Measurements from ENCODE around the gene KRT14. TPM values are rescaled to one million over a fixed set of nuclear protein-coding genes. Genes with fewer than 3 reads are reported as not detected.

Gene KRT14
- total and polyA plus RNA-seq, 2 experiments from 2014 or later: not detected

DNA sequence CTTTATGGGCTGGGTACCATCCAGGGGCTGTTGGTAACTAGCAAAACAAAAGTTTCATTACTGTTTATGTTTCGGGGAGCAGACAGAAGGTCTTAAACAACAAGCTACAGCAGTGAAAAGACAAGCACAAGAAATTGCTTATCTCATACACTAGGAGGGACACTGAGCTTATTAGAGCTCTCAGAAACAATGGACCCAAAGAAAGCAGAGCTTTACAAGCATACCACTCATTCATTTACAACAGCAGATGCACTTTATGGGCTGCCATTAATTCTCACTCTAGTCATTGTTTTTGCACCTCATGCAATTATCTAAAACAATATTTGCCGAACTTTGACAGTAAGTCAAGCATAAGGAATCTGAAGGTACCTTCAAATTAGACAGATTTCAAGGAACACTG lies 15.8 kb upstream of the KRT14 start:
- Mint-ChIP-seq H3K4me3 (no peak overlapping the region), H3K27ac (no peak overlapping the region), H3K4me1 (no peaks in the 10 kb centered on the region), H3K27me3 (ENCODE audit: insufficient read depth, low read depth, poor library complexity) (no peaks in the 10 kb centered on the region), H3K36me3 (ENCODE audit: low read depth) (no peaks in the 10 kb centered on the region), H3K9me3 (peaks cover 12% of the 10 kb centered on the region)
- H3K4me3 ChIP-seq: no peak overlapping the region
- no peak overlapping the region for H2AFZ ChIP-seq
- no peak overlapping the region for H3K27ac ChIP-seq (ENCODE audit: low read depth)
- no peaks in the 10 kb centered on the region for H3F3A ChIP-seq (replicated peaks; ENCODE audit: low read depth)
- ATAC-seq (no peak), DNase-seq (ENCODE audit: low spot score) (no peak)
- H3K27me3 ChIP-seq (ENCODE audit: insufficient read depth): no peaks in the 10 kb centered on the region
- H4K20me1 ChIP-seq (replicated peaks; ENCODE audit: insufficient read depth): no peaks in the 10 kb centered on the region
- H3K4me1 ChIP-seq (ENCODE audit: insufficient read depth): no peaks in the 10 kb centered on the region
- no peak overlapping the region for H3K4me2 ChIP-seq
- H3K9me2 ChIP-seq (ENCODE audit: insufficient read depth): no peaks in the 10 kb centered on the region
- no peak for TF ChIP-seq STAT1 (IDR thresholded peaks at IDR 0.05; ENCODE audit: unreplicated experiment)
- TF ChIP-seq NANOG (IDR thresholded peaks at IDR 0.05; ENCODE audit: borderline replicate concordance): no peak
- TF ChIP-seq POLR2AphosphoS5 (IDR thresholded peaks at IDR 0.05; ENCODE audit: low read depth): no peak
- no peak for TF ChIP-seq ZNF331 (CRISPR knock-in tag; IDR thresholded peaks at IDR 0.05; ENCODE audit: low read depth)
- no peak for TF ChIP-seq EZH2 (IDR thresholded peaks at IDR 0.05; ENCODE audit: low read depth, unreplicated experiment)
- TF ChIP-seq, protein P1, sequence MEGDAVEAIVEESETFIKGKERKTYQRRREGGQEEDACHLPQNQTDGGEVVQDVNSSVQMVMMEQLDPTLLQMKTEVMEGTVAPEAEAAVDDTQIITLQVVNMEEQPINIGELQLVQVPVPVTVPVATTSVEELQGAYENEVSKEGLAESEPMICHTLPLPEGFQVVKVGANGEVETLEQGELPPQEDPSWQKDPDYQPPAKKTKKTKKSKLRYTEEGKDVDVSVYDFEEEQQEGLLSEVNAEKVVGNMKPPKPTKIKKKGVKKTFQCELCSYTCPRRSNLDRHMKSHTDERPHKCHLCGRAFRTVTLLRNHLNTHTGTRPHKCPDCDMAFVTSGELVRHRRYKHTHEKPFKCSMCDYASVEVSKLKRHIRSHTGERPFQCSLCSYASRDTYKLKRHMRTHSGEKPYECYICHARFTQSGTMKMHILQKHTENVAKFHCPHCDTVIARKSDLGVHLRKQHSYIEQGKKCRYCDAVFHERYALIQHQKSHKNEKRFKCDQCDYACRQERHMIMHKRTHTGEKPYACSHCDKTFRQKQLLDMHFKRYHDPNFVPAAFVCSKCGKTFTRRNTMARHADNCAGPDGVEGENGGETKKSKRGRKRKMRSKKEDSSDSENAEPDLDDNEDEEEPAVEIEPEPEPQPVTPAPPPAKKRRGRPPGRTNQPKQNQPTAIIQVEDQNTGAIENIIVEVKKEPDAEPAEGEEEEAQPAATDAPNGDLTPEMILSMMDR (conservative IDR thresholded peaks at IDR 0.05; ENCODE audit: low read depth in 2 of 2): no peak
- no peak for TF ChIP-seq EZH2phosphoT487 (IDR thresholded peaks at IDR 0.05; ENCODE audit: unreplicated experiment)
- TF ChIP-seq CREB1 (CRISPR knock-in tag; IDR thresholded peaks at IDR 0.05; ENCODE audit: low read depth): no peak
- TF ChIP-seq JUNB (IDR thresholded peaks at IDR 0.05; ENCODE audit: unreplicated experiment): no peak
- TF ChIP-seq ZNF114 (CRISPR knock-in tag; IDR thresholded peaks at IDR 0.05): no peak
- TF ChIP-seq, protein P2, sequence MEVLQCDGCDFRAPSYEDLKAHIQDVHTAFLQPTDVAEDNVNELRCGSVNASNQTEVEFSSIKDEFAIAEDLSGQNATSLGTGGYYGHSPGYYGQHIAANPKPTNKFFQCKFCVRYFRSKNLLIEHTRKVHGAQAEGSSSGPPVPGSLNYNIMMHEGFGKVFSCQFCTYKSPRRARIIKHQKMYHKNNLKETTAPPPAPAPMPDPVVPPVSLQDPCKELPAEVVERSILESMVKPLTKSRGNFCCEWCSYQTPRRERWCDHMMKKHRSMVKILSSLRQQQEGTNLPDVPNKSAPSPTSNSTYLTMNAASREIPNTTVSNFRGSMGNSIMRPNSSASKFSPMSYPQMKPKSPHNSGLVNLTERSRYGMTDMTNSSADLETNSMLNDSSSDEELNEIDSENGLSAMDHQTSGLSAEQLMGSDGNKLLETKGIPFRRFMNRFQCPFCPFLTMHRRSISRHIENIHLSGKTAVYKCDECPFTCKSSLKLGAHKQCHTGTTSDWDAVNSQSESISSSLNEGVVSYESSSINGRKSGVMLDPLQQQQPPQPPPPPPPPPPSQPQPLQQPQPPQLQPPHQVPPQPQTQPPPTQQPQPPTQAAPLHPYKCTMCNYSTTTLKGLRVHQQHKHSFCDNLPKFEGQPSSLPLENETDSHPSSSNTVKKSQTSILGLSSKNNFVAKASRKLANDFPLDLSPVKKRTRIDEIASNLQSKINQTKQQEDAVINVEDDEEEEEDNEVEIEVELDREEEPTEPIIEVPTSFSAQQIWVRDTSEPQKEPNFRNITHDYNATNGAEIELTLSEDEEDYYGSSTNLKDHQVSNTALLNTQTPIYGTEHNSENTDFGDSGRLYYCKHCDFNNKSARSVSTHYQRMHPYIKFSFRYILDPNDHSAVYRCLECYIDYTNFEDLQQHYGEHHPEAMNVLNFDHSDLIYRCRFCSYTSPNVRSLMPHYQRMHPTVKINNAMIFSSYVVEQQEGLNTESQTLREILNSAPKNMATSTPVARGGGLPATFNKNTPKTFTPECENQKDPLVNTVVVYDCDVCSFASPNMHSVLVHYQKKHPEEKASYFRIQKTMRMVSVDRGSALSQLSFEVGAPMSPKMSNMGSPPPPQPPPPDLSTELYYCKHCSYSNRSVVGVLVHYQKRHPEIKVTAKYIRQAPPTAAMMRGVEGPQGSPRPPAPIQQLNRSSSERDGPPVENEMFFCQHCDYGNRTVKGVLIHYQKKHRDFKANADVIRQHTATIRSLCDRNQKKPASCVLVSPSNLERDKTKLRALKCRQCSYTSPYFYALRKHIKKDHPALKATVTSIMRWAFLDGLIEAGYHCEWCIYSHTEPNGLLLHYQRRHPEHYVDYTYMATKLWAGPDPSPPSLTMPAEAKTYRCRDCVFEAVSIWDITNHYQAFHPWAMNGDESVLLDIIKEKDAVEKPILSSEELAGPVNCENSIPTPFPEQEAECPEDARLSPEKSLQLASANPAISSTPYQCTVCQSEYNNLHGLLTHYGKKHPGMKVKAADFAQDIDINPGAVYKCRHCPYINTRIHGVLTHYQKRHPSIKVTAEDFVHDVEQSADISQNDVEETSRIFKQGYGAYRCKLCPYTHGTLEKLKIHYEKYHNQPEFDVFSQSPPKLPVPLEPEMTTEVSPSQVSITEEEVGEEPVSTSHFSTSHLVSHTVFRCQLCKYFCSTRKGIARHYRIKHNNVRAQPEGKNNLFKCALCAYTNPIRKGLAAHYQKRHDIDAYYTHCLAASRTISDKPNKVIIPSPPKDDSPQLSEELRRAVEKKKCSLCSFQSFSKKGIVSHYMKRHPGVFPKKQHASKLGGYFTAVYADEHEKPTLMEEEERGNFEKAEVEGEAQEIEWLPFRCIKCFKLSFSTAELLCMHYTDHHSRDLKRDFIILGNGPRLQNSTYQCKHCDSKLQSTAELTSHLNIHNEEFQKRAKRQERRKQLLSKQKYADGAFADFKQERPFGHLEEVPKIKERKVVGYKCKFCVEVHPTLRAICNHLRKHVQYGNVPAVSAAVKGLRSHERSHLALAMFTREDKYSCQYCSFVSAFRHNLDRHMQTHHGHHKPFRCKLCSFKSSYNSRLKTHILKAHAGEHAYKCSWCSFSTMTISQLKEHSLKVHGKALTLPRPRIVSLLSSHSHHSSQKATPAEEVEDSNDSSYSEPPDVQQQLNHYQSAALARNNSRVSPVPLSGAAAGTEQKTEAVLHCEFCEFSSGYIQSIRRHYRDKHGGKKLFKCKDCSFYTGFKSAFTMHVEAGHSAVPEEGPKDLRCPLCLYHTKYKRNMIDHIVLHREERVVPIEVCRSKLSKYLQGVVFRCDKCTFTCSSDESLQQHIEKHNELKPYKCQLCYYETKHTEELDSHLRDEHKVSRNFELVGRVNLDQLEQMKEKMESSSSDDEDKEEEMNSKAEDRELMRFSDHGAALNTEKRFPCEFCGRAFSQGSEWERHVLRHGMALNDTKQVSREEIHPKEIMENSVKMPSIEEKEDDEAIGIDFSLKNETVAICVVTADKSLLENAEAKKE (CRISPR knock-in tag; IDR thresholded peaks at IDR 0.05): no peak
- TF ChIP-seq, protein P3, sequence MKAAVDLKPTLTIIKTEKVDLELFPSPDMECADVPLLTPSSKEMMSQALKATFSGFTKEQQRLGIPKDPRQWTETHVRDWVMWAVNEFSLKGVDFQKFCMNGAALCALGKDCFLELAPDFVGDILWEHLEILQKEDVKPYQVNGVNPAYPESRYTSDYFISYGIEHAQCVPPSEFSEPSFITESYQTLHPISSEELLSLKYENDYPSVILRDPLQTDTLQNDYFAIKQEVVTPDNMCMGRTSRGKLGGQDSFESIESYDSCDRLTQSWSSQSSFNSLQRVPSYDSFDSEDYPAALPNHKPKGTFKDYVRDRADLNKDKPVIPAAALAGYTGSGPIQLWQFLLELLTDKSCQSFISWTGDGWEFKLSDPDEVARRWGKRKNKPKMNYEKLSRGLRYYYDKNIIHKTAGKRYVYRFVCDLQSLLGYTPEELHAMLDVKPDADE (IDR thresholded peaks at IDR 0.05): no peak
- TF ChIP-seq, protein P4, sequence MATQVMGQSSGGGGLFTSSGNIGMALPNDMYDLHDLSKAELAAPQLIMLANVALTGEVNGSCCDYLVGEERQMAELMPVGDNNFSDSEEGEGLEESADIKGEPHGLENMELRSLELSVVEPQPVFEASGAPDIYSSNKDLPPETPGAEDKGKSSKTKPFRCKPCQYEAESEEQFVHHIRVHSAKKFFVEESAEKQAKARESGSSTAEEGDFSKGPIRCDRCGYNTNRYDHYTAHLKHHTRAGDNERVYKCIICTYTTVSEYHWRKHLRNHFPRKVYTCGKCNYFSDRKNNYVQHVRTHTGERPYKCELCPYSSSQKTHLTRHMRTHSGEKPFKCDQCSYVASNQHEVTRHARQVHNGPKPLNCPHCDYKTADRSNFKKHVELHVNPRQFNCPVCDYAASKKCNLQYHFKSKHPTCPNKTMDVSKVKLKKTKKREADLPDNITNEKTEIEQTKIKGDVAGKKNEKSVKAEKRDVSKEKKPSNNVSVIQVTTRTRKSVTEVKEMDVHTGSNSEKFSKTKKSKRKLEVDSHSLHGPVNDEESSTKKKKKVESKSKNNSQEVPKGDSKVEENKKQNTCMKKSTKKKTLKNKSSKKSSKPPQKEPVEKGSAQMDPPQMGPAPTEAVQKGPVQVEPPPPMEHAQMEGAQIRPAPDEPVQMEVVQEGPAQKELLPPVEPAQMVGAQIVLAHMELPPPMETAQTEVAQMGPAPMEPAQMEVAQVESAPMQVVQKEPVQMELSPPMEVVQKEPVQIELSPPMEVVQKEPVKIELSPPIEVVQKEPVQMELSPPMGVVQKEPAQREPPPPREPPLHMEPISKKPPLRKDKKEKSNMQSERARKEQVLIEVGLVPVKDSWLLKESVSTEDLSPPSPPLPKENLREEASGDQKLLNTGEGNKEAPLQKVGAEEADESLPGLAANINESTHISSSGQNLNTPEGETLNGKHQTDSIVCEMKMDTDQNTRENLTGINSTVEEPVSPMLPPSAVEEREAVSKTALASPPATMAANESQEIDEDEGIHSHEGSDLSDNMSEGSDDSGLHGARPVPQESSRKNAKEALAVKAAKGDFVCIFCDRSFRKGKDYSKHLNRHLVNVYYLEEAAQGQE (IDR thresholded peaks at IDR 0.05; ENCODE audit: unreplicated experiment): no peak
- H3K79me2 ChIP-seq (replicated peaks; ENCODE audit: insufficient read depth): no peaks in the 10 kb centered on the region
- no peaks in the 10 kb centered on the region for H3K36me3 ChIP-seq (ENCODE audit: insufficient read depth)
